ENCODE data around the gene JARID2. TPM values are rescaled to one million over a fixed set of nuclear protein-coding genes. Genes with fewer than 3 reads are reported as not detected.

JARID2 gene
- total RNA-seq, 2 experiments from 2014 or later: 25.4 to 25.5 TPM

DNA sequence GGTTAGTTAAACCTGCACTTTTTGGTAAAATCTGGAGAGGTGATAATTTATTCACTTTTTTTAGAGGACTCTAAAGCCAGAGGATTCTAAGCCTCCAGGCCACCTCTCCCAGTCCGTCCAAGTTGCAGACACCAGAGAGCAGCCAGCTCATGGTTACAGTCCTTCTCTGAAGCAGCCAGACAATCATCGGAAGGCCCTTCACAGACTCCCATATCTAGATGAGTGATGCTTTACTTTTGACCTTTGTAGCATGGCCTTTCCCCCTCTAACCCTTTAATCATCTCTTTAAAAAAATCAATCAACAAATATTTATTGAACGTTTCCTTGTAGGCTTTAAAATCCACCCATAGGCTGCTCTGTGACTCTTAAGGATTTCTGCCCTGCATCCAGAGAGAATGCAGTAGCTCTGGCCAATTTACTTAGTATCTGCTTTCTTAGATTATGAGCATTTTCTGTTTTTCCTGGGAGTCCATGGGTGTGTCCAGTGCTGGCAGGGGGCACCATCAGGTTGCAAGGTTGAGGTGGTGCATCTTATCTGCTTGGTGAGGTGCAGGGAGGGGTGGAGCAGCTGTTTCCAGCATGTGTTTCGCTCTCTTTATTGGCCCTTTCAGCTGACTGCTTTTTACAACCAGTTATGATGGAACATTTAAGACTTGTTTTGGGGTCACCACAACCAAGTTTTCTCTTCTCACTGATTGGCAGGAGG is 58.6 kb downstream of the JARID2 start:
- ChIA-PET POLR2A (no interaction called here), CTCF (interaction anchor here (0.6 to 1.3 kb wide), 6 partner anchors 8 to 136 kb away, joined by 3 to 6 read pairs (median 3); no protein-coding TSS in a partner anchor)
- Mint-ChIP-seq H3K4me1 (ENCODE audit: low read depth) (peaks cover 83% of the 10 kb centered on the region), H3K36me3 (ENCODE audit: low read depth) (peaks cover 20% of the 10 kb centered on the region), H3K4me3 (no peak overlapping the region), H3K9me3 (no peaks in the 10 kb centered on the region), H3K27me3 (no peaks in the 10 kb centered on the region), H3K27ac (peak overlapping the region; percentile 80)
- DNase-seq (no peak), ATAC-seq (no peak)
- TF ChIP-seq, protein P1, sequence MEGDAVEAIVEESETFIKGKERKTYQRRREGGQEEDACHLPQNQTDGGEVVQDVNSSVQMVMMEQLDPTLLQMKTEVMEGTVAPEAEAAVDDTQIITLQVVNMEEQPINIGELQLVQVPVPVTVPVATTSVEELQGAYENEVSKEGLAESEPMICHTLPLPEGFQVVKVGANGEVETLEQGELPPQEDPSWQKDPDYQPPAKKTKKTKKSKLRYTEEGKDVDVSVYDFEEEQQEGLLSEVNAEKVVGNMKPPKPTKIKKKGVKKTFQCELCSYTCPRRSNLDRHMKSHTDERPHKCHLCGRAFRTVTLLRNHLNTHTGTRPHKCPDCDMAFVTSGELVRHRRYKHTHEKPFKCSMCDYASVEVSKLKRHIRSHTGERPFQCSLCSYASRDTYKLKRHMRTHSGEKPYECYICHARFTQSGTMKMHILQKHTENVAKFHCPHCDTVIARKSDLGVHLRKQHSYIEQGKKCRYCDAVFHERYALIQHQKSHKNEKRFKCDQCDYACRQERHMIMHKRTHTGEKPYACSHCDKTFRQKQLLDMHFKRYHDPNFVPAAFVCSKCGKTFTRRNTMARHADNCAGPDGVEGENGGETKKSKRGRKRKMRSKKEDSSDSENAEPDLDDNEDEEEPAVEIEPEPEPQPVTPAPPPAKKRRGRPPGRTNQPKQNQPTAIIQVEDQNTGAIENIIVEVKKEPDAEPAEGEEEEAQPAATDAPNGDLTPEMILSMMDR (IDR thresholded peaks at IDR 0.05): no peak
- intact Hi-C loops (cut with micrococcal nuclease): no loop called here

GRCh38 chr6:15305496-15305895 is 59.6 kb downstream of the JARID2 start:
- H3K9me3 Mint-ChIP-seq: no peaks in the 10 kb centered on the region
- peaks cover 82% of the 10 kb centered on the region for H3K4me1 Mint-ChIP-seq (ENCODE audit: low read depth)
- intact Hi-C loops (cut with micrococcal nuclease): no loop called here
- no peaks in the 10 kb centered on the region for H3K27me3 Mint-ChIP-seq
- H3K4me3 Mint-ChIP-seq: peak overlapping the region; percentile 28
- POLR2A ChIA-PET: interaction anchor here (0.6 to 1.2 kb wide), 4 partner anchors 16 to 1115 kb away, joined by 3 to 5 read pairs (median 4); no protein-coding TSS in a partner anchor
- H3K36me3 Mint-ChIP-seq (ENCODE audit: low read depth): peaks cover 24% of the 10 kb centered on the region
- ATAC-seq (peak; percentile 48), DNase-seq (peak; percentile 45)
- H3K27ac Mint-ChIP-seq: peak overlapping the region; percentile 80
- TF ChIP-seq, protein P1 (IDR thresholded peaks at IDR 0.05): no peak
- CTCF ChIA-PET: interaction anchor here (0.7 to 1.0 kb wide), 2 partner anchors 16 to 24 kb away, joined by 3 read pairs; no protein-coding TSS in a partner anchor

GRCh38 chr6:15305909-15306308 is 60.0 kb downstream of the JARID2 start:
- Mint-ChIP-seq H3K27ac (peak overlapping the region; percentile 80), H3K4me3 (peak overlapping the region; percentile 28), H3K36me3 (ENCODE audit: low read depth) (peaks cover 24% of the 10 kb centered on the region), H3K27me3 (no peaks in the 10 kb centered on the region), H3K4me1 (ENCODE audit: low read depth) (peaks cover 82% of the 10 kb centered on the region), H3K9me3 (no peaks in the 10 kb centered on the region)
- intact Hi-C loops (cut with micrococcal nuclease): no loop called here
- ATAC-seq (no peak), DNase-seq (no peak)
- POLR2A ChIA-PET: interaction anchor here (0.6 to 1.2 kb wide), 3 partner anchors 16 to 55 kb away, joined by 4 to 5 read pairs (median 4); no protein-coding TSS in a partner anchor
- TF ChIP-seq, protein P1 (IDR thresholded peaks at IDR 0.05): no peak
- CTCF ChIA-PET: interaction anchor here (1.0 kb wide), 1 partner anchor 23 kb away, joined by 3 read pairs; no protein-coding TSS in a partner anchor

- peak overlapping the region; percentile 5 for H3K4me3 Mint-ChIP-seq
- peaks cover 16% of the 10 kb centered on the region for H3K36me3 Mint-ChIP-seq (ENCODE audit: low read depth)
- ATAC-seq (peak; percentile 54), DNase-seq (peak; percentile 44)
- TF ChIP-seq, protein P1 (IDR thresholded peaks at IDR 0.05): no peak
- ChIA-PET POLR2A (no interaction called here), CTCF (interaction anchor here (0.9 to 1.1 kb wide), 2 partner anchors 13 to 48 kb away, joined by 3 read pairs; no protein-coding TSS in a partner anchor)
- no peaks in the 10 kb centered on the region for H3K9me3 Mint-ChIP-seq
- peak overlapping the region; percentile 65 for H3K27ac Mint-ChIP-seq
- no peaks in the 10 kb centered on the region for H3K27me3 Mint-ChIP-seq
- intact Hi-C loops (cut with micrococcal nuclease): no loop called here
- H3K4me1 Mint-ChIP-seq (ENCODE audit: low read depth): peaks cover 77% of the 10 kb centered on the region
Observed at GRCh38 chr6:15308435-15309213, 62.8 kb downstream of the JARID2 start.
